HCT116 (cell line): ENCODE results near the gene VCPKMT. TPM values are rescaled to one million over a fixed set of nuclear protein-coding genes. Genes with fewer than 3 reads are reported as not detected.

Experiments used
- ATAC-seq: fragments of 200-7000 bp; cut with Tn5 transposase; 2 replicates; pipeline ENCODE4 v1.9.1; 2020; ENCODE audit warnings: mild to moderate bottlenecking, moderate library complexity
- BruUV-seq: library from RNA; stranded (reverse); fragments of 400-500 nt; replicated peaks from 2 replicates; lab custom pipeline; 2021; lab: Mats Ljungman, UMichigan
- CTCF ChIA-PET: fragments of 300-600 bp; sonication (Branson Sonifier 250); formaldehyde crosslinking; loops from one replicate; lab custom pipeline; 2021; ENCODE audit warnings: antibody characterized with exemption; lab: Charles Lee
- POLR2A ChIA-PET: fragments of 300-600, 350-600 bp; sonication (Branson Sonifier 250); formaldehyde crosslinking; loops from one replicate; lab custom pipeline; 2021; ENCODE audit warnings: antibody characterized with exemption; lab: Charles Lee
- RAD21 ChIA-PET, 2 experiments: fragments of 300-600 bp; sonication (Branson Sonifier 250); formaldehyde crosslinking; loops; one replicate each; lab custom pipeline; 2023; ENCODE audit warnings: low total read pairs in 2 of 2; ENCODE audit not compliant: uncharacterized antibody in 2 of 2, unreplicated experiment in 2 of 2, low non-redundant PET in 1 of 2; lab: Charles Lee
- DNase-seq: peaks from one replicate; pipeline ENCODE4 v3.0.0-alpha.2; 2010; ENCODE audit warnings: low read depth, low spot score
- H2AFZ ChIP-seq: fragments of 200-600 bp; shearing (Covaris generic), sonication (generic); 2 replicates; pipeline ENCODE4 v1.6.1; 2017; ENCODE audit warnings: low read depth, mixed run types, mixed read lengths, antibody characterized with exemption, low read length; ENCODE audit not compliant: poor library complexity, severe bottlenecking
- H3K27ac ChIP-seq: 2 replicates; pipeline ENCODE4 v1.5.1; 2012; ENCODE audit warnings: low read depth, low read length
- H3K27me3 ChIP-seq: fragments of 200-600 bp; sonication (generic); 2 replicates; pipeline ENCODE4 v1.6.1; 2016; ENCODE audit warnings: mixed run types, low read length, mixed read lengths; ENCODE audit not compliant: insufficient read depth
- H3K36me3 ChIP-seq, 2 experiments: fragments of 200-500 bp in 1 of 2; fragments of 200-600 bp in 1 of 2; sonication (Bioruptor generic) in 1 of 2; sonication (generic) in 1 of 2; 2 replicates each; pipeline versions ENCODE4 v1.5.1 to v1.6.1; 2014 to 2016; ENCODE audit warnings: low read length in 2 of 2, inconsistent platforms in 1 of 2, mixed read lengths in 1 of 2, mixed run types in 1 of 2; ENCODE audit not compliant: insufficient read depth in 2 of 2, control insufficient read depth in 1 of 2
- H3K4me1 ChIP-seq, 2 experiments: fragments of 200-600 bp in 1 of 2; sonication (generic) in 1 of 2; 2 replicates each; pipeline versions ENCODE4 v1.5.1 to v1.6.1; 2012 to 2017; ENCODE audit warnings: low read length in 2 of 2, inconsistent platforms in 1 of 2, mild to moderate bottlenecking in 1 of 2, mixed read lengths in 1 of 2, mixed run types in 1 of 2, moderate library complexity in 1 of 2; ENCODE audit not compliant: insufficient read depth in 2 of 2, control insufficient read depth in 1 of 2
- H3K4me2 ChIP-seq: fragments of 200-600 bp; sonication (generic); 2 replicates; pipeline ENCODE4 v1.6.1; 2017; ENCODE audit warnings: mixed run types, low read length, mixed read lengths
- H3K4me3 ChIP-seq, 2 experiments: fragments of 200-600 bp in 1 of 2; sonication (generic) in 1 of 2; replicated peaks in 1 of 2; 2 replicates each; pipeline ENCODE4 v1.5.1; 2011 to 2016; ENCODE audit warnings: low read length in 2 of 2, control low read depth in 1 of 2, low read depth in 1 of 2, mild to moderate bottlenecking in 1 of 2, mixed read lengths in 1 of 2, mixed run types in 1 of 2
- H3K79me2 ChIP-seq: fragments of 200-600 bp; sonication (generic); 2 replicates; pipeline ENCODE4 v1.6.1; 2017; ENCODE audit warnings: mild to moderate bottlenecking, mixed run types, low read length, moderate library complexity, mixed read lengths; ENCODE audit not compliant: insufficient read depth
- H3K9ac ChIP-seq: fragments of 200-600 bp; sonication (generic); 2 replicates; pipeline ENCODE4 v1.6.1; 2016; ENCODE audit warnings: low read length, mixed read lengths
- H3K9me2 ChIP-seq: fragments of 200-600 bp; sonication (generic), shearing (Covaris generic); 2 replicates; pipeline ENCODE4 v1.6.1; 2017; ENCODE audit warnings: mixed run types, mild to moderate bottlenecking, moderate library complexity; ENCODE audit not compliant: insufficient read depth
- H3K9me3 ChIP-seq, 2 experiments: fragments of 200-500 bp in 1 of 2; fragments of 200-600 bp in 1 of 2; sonication (Bioruptor generic) in 1 of 2; sonication (generic) in 1 of 2; 2 replicates each; pipeline ENCODE4 v1.6.1; 2014 to 2017; ENCODE audit warnings: low read length in 2 of 2, mixed read lengths in 2 of 2, inconsistent platforms in 1 of 2, low read depth in 1 of 2, mild to moderate bottlenecking in 1 of 2, mixed run types in 1 of 2, moderate library complexity in 1 of 2; ENCODE audit not compliant: control insufficient read depth in 1 of 2, insufficient read depth in 1 of 2
- H4K20me1 ChIP-seq: fragments of 200-600 bp; sonication (generic), shearing (Covaris generic); 2 replicates; pipeline ENCODE4 v1.6.1; 2017; ENCODE audit warnings: mixed run types, mild to moderate bottlenecking, moderate library complexity; ENCODE audit not compliant: insufficient read depth
- ATF3 ChIP-seq: IDR thresholded peaks from 2 replicates; pipeline ENCODE4 v1.6.1; 2012
- CBX3 ChIP-seq: IDR thresholded peaks from 2 replicates; pipeline ENCODE4 v1.6.1; 2012; ENCODE audit warnings: low read depth
- CEBPB ChIP-seq: IDR thresholded peaks from 2 replicates; pipeline ENCODE4 v1.6.1; 2012; ENCODE audit warnings: low read depth
- CTCF ChIP-seq, 3 experiments: fragments of 200-600 bp in 1 of 3; sonication (generic) in 1 of 3; IDR thresholded peaks in 2 of 3; conservative IDR thresholded peaks in 1 of 3; 2 replicates each; pipeline ENCODE4 v1.5.1; 2012 to 2017; ENCODE audit warnings: low read depth in 2 of 3, low read length in 2 of 3, antibody characterized with exemption in 1 of 3, borderline replicate concordance in 1 of 3, control low read depth in 1 of 3, mild to moderate bottlenecking in 1 of 3, mixed read lengths in 1 of 3, mixed run types in 1 of 3, moderate library complexity in 1 of 3; ENCODE audit not compliant: insufficient read depth in 1 of 3
- EGR1 ChIP-seq: IDR thresholded peaks from 2 replicates; pipeline ENCODE4 v1.6.1; 2012; ENCODE audit warnings: low read depth
- EZH2 ChIP-seq: fragments of 200-600 bp; sonication (generic); IDR thresholded peaks from 2 replicates; pipeline ENCODE4 v1.6.1; 2017; ENCODE audit warnings: antibody characterized with exemption, mixed run types
- EZH2phosphoT487 ChIP-seq: fragments of 200-600 bp; IDR thresholded peaks from 2 replicates; pipeline ENCODE4 v1.6.1; 2018; ENCODE audit warnings: antibody characterized with exemption, borderline replicate concordance
- FOSL1 ChIP-seq: IDR thresholded peaks from 2 replicates; pipeline ENCODE4 v1.6.1; 2012; ENCODE audit warnings: low read depth
- JUND ChIP-seq: IDR thresholded peaks from 2 replicates; pipeline ENCODE4 v1.6.1; 2012
- REST ChIP-seq: IDR thresholded peaks from 2 replicates; pipeline ENCODE4 v1.6.1; 2012; ENCODE audit warnings: low read depth
- SP1 ChIP-seq: IDR thresholded peaks from 2 replicates; pipeline ENCODE4 v1.6.1; 2012; ENCODE audit warnings: low read depth
- SRF ChIP-seq: IDR thresholded peaks from 2 replicates; pipeline ENCODE4 v1.6.1; 2012; ENCODE audit warnings: low read depth
- TCF7L2 ChIP-seq: IDR thresholded peaks from 2 replicates; pipeline ENCODE4 v1.7.0; 2011; ENCODE audit warnings: borderline replicate concordance, inconsistent platforms; ENCODE audit not compliant: insufficient read depth, insufficient read length; ENCODE audit errors: extremely low read depth
- YY1 ChIP-seq: IDR thresholded peaks from 2 replicates; pipeline ENCODE4 v1.6.1; 2011; ENCODE audit warnings: low read length, low read depth, moderate library complexity, mild to moderate bottlenecking; ENCODE audit not compliant: insufficient replicate concordance; ENCODE audit errors: extremely low read depth
- ZBTB33 ChIP-seq: IDR thresholded peaks from 2 replicates; pipeline ENCODE4 v1.6.1; 2011; ENCODE audit warnings: mild to moderate bottlenecking, low read length, moderate library complexity; ENCODE audit not compliant: insufficient replicate concordance; ENCODE audit errors: extremely low read depth
- ZFX ChIP-seq: fragments of 450-650 bp; IDR thresholded peaks from 2 replicates; pipeline ENCODE4 v1.6.1; 2017
- intact Hi-C: fragments of 100-400 bp; cut with micrococcal nuclease; formaldehyde crosslinking; loops from 2 replicates; pipeline ENCODE4 v1.10.0; 2022
- total RNA-seq: library from RNA; stranded (reverse); gene quantifications from one replicate; pipeline ENCODE4 v1.2.1, GENCODE V29; 2021; ENCODE audit not compliant: unreplicated experiment

The VCPKMT gene
- total RNA-seq, 1 experiment from 2014 or later, result 9.7 TPM

GRCh38 chr14:50122291-50122690 is 5.9 kb upstream of the VCPKMT start (continued):
- no peak for TF ChIP-seq ATF3

- RAD21 ChIA-PET, result no interaction called here
- H3K9me3 ChIP-seq, result no peaks in the 10 kb centered on the region
- CTCF ChIA-PET, result no interaction called here
These were observed 5.1 kb upstream of the VCPKMT start for GRCh38 chr14:50121486-50121885.

More at GRCh38 chr14:50121486-50121885, 5.1 kb upstream of the VCPKMT start:
- Histone ChIP-seq H3K9ac (no peak overlapping the region), H4K20me1 (no peaks in the 10 kb centered on the region), H3K36me3 (no peaks in the 10 kb centered on the region; a peak in 1 of 4 replicates), H3K27me3 (no peaks in the 10 kb centered on the region), H3K79me2 (no peaks in the 10 kb centered on the region), H2AFZ (no peak overlapping the region)
- ATAC-seq (no peak), DNase-seq (no peak)
- intact Hi-C loops, result no loop called here
- TF ChIP-seq CEBPB (no peak), CBX3 (no peak), EZH2 (no peak), YY1 (no peak), EGR1 (no peak), JUND (no peak), ATF3 (no peak), SP1 (no peak), ZBTB33 (no peak), REST (no peak), ZFX (no peak), TCF7L2 (no peak), FOSL1 (no peak), EZH2phosphoT487 (no peak), CTCF (IDR thresholded peaks at IDR 0.05 in 2 of 3, conservative IDR thresholded peaks at IDR 0.05 in 1 of 3; ENCODE audit: borderline replicate concordance in 1 of 3, insufficient read depth in 1 of 3, low read depth in 2 of 3, low read length in 2 of 3) (no peak), SRF (no peak)
- TF ChIP-seq, all 23 proteins: peak for 0
- H3K4me2 ChIP-seq, result no peak overlapping the region
- H3K4me1 ChIP-seq, result peaks cover 3 to 6% of the 10 kb centered on the region in 2 experiments; a peak in 3 of 4 replicates
- no TSS peak for BruUV-seq
- H3K27ac ChIP-seq, result no peak overlapping the region
- H3K9me2 ChIP-seq, result no peaks in the 10 kb centered on the region
- H3K4me3 ChIP-seq, result no peak overlapping the region
- POLR2A ChIA-PET, result no interaction called here
